GM23338 (cell line): ENCODE data around the gene PHLDB1.
A peak's percentile ranks its signal among the peaks of the same experiment; 100 is the strongest.
"Not testable (repeated sequence)": the region's sequence is repeated elsewhere in the genome, so short reads cannot be mapped to it uniquely, and the experiment has no call there.

Experiments used
- CTCF ChIP-seq, 2 experiments: fragments of 200-600 bp in 1 of 2; sonication (generic) in 1 of 2; conservative IDR thresholded peaks; 2 replicates each; pipeline versions ENCODE4 v1.5.1 to v1.6.1; 2016 to 2017; ENCODE audit warnings: antibody characterized with exemption in 2 of 2, low read depth in 2 of 2, mild to moderate bottlenecking in 2 of 2, moderate library complexity in 1 of 2
- EZH2phosphoT487 ChIP-seq: fragments of 200-600 bp; sonication (generic); IDR thresholded peaks from one replicate; pipeline ENCODE4 v1.8.1; 2018; ENCODE audit warnings: antibody characterized with exemption; ENCODE audit not compliant: unreplicated experiment
- POLR2AphosphoS5 ChIP-seq: IDR thresholded peaks from 2 replicates; pipeline ENCODE4 v1.6.1; 2016; ENCODE audit warnings: antibody characterized with exemption, low read depth
- REST ChIP-seq: IDR thresholded peaks from one replicate; pipeline ENCODE4 v1.6.1; 2018; ENCODE audit warnings: antibody characterized with exemption; ENCODE audit not compliant: unreplicated experiment

GRCh38 chr11:118594984-118595383, 12.4 kb upstream of the PHLDB1 start:
- peak; percentile 69 for TF ChIP-seq CTCF (conservative IDR thresholded peaks at IDR 0.05; ENCODE audit: low read depth in 2 of 2)
- TF ChIP-seq EZH2phosphoT487, REST, POLR2AphosphoS5: not testable (repeated sequence)
